ENCODE results near the gene ZNF474.

The ZNF474 gene

DNA sequence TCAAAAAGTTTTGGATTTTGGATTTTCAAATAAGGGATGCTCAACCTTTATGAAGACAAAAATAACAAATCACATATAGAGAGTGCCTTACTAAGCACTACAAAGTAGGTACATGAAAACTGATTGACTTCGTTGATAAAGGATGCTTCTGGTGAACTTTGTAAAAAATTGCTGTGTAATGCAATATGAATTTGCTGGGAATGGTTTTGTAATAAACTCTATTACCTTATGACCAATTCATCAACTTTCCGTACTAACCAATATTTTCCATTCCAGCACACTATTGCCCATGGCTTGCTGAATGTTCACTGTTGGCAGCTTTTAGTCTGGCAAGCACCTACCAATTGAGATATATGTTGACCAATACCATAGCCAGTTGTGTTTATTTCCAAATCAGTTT, 23.4 kb upstream of the ZNF474 start:
- no peak for DNase-seq (ENCODE audit: low spot score in 2 of 2)
- Mint-ChIP-seq H3K4me3 (no peak overlapping the region), H3K27me3 (peaks cover 4% of the 10 kb centered on the region), H3K4me1 (no peaks in the 10 kb centered on the region), H3K9me3 (no peaks in the 10 kb centered on the region), H3K27ac (no peak overlapping the region), H3K36me3 (no peaks in the 10 kb centered on the region)
- ATAC-seq (ENCODE audit: low read depth), result no peak

DNA sequence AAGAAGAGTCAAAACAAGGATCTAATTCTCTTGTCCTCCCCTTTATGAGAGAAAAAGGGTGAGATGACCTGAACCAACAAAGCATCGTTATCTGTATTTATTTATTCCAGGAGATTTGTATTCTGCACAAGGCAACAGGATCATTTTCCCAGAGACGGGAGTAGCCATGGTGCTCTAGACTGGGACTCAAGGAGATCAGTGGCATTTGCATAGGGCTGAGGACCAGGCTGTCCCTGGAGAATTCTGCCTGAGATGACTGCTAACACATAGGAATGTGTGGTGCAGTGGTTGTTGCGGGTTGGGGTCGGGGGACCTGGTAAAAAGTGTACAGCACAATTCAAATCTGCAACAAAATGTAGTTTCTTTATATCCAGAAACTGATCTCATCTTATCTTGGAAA, 22.3 kb upstream of the ZNF474 start:
- ATAC-seq (ENCODE audit: low read depth) (no peak), DNase-seq (ENCODE audit: low spot score in 2 of 2) (no peak)
- H3K27ac Mint-ChIP-seq, result no peak overlapping the region
- H3K4me1 Mint-ChIP-seq, result no peaks in the 10 kb centered on the region
- no peaks in the 10 kb centered on the region for H3K9me3 Mint-ChIP-seq
- no peak overlapping the region for H3K4me3 Mint-ChIP-seq
- H3K27me3 Mint-ChIP-seq, result peaks cover 3% of the 10 kb centered on the region
- no peaks in the 10 kb centered on the region for H3K36me3 Mint-ChIP-seq

DNA sequence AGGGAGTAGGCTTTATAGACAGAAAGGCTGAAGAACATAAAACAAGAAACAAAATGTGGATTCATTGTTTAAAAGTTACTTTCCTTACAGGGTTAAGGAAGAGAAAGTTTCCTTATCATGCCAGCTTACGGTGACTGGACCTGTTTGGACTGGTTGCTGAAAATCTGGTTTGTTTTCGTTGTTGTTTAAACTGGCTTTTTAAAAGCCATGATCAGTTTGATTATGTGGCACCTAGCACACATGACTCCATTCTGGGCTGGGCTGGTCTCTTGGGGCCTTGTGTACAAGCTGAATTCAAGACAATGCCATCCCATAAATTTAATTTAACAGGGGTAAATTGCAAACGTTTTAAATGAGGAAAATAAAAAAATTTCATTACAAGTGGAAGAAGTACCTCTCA, 18.4 kb upstream of the ZNF474 start:
- H3K27ac Mint-ChIP-seq, result no peak overlapping the region
- H3K9me3 Mint-ChIP-seq, result no peaks in the 10 kb centered on the region
- no peak overlapping the region for H3K4me3 Mint-ChIP-seq
- H3K36me3 Mint-ChIP-seq, result no peaks in the 10 kb centered on the region
- H3K4me1 Mint-ChIP-seq, result no peaks in the 10 kb centered on the region
- H3K27me3 Mint-ChIP-seq, result peaks cover 3% of the 10 kb centered on the region
- no peak for DNase-seq (ENCODE audit: low spot score in 2 of 2)
- no peak for ATAC-seq (ENCODE audit: low read depth)

DNA sequence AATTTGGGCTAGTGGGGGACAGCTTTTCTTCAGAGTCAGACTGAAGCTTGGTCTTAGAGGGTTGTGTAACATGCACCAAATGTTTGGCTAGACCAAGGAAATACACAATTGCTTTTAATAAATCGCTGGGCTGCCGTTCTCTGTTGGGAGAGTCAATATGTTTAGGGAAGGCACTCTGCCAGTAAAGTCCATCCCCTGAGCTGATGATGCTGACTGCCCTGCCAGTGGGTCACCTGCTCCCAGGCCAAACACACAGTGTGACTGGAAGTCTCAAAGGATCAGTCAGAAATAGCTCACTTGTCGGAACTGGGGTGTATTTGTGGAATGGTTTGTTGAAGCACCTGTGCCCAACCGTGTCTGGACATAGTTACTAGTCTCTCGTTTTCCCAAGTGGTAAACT, 17.9 kb upstream of the ZNF474 start:
- DNase-seq (ENCODE audit: low spot score in 2 of 2), result no peak
- H3K9me3 Mint-ChIP-seq, result no peaks in the 10 kb centered on the region
- peaks cover 3% of the 10 kb centered on the region for H3K27me3 Mint-ChIP-seq
- no peak overlapping the region for H3K27ac Mint-ChIP-seq
- no peaks in the 10 kb centered on the region for H3K36me3 Mint-ChIP-seq
- H3K4me3 Mint-ChIP-seq, result no peak overlapping the region
- H3K4me1 Mint-ChIP-seq, result no peaks in the 10 kb centered on the region
- ATAC-seq (ENCODE audit: low read depth), result no peak

DNA sequence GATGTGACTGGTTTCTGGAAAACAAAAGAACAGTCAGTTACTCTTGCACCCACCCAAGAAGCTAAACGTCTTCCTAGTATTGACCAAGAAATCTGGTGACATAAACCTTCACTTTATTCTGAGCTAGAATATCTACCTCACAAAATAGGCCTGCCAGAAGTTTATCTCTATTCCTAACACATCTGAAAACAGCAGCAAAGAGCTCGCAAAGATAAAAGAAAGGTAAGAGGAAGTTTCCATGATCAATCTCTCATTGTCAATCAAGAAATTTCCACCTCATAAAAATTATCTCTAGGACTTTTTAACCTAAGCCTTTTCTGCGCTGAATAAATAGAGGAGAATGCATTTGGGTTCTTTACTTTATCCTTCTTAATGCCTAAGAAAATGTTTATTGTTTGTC, 17.3 kb upstream of the ZNF474 start:
- Mint-ChIP-seq H3K36me3 (no peaks in the 10 kb centered on the region), H3K27ac (no peak overlapping the region), H3K27me3 (peaks cover 3% of the 10 kb centered on the region), H3K9me3 (no peaks in the 10 kb centered on the region), H3K4me3 (no peak overlapping the region), H3K4me1 (no peaks in the 10 kb centered on the region)
- ATAC-seq (ENCODE audit: low read depth), result no peak
- no peak for DNase-seq (ENCODE audit: low spot score in 2 of 2)

DNA sequence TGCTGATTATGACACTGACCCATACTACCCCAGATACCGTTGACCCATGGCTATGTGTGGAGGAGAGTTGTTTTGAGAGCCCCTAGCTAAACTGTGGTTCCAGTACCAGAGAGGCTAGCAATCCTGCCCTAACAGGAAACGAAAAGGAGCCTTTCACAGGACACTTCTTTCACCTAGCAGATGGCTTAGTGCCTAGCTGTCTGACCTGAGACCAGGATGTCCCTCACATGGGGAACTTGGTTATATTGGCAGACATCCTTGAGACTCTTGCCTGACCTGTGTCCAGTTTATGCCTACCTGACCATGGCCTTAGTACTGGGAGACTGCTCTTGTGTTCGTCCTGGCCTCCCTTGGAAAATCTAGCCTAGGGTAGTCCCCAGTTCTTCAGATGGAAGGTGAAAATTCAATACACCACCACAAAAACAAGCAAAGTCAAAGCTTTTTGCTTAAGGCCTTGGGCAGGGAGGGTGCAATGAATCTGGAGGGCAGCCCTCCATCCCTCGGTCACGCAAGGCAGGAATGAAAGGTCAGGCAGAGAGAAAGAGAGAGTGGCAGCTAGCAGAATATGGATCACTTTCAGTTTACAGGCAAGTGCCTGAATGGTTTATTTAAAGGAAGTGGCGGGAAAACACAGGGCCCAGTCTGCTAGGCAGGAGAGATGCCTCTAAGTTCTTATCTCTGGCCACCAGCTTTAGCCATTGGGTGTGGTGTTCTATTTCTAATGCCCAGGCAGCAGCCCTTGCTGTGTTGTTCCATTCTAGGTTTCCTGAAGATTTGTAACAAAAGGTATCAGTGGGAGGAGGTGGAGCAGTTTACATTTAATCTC, 16.4 kb upstream of the ZNF474 start:
- Mint-ChIP-seq H3K27me3 (peaks cover 2% of the 10 kb centered on the region), H3K4me1 (no peaks in the 10 kb centered on the region), H3K27ac (no peak overlapping the region), H3K9me3 (no peaks in the 10 kb centered on the region), H3K4me3 (no peak overlapping the region), H3K36me3 (no peaks in the 10 kb centered on the region)
- ATAC-seq (ENCODE audit: low read depth) (no peak), DNase-seq (ENCODE audit: low spot score in 2 of 2) (no peak)

DNA sequence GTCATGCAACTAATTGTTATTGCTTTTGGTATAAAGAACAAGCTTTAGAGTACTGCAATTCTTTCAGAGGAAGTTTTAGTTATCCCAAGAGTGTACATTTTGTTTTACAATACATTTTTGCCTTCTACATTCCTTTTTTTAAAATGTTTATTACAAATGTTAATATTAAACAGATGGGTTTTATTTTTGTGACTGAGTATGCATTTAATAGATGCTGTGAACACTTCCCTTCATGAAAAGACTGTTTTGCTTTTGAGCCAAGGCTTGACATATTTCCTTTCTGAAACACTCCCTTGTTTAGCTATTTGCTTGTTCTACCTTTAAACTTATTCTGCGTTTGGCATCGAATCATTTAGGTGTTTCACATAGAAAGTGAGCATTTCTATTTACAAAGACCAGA, 14.8 kb upstream of the ZNF474 start:
- no peak overlapping the region for H3K27ac Mint-ChIP-seq
- H3K36me3 Mint-ChIP-seq, result no peaks in the 10 kb centered on the region
- DNase-seq (ENCODE audit: low spot score in 2 of 2) (no peak), ATAC-seq (ENCODE audit: low read depth) (no peak)
- no peaks in the 10 kb centered on the region for H3K4me1 Mint-ChIP-seq
- H3K27me3 Mint-ChIP-seq, result peaks cover 2% of the 10 kb centered on the region
- H3K9me3 Mint-ChIP-seq, result no peaks in the 10 kb centered on the region
- no peak overlapping the region for H3K4me3 Mint-ChIP-seq

DNA sequence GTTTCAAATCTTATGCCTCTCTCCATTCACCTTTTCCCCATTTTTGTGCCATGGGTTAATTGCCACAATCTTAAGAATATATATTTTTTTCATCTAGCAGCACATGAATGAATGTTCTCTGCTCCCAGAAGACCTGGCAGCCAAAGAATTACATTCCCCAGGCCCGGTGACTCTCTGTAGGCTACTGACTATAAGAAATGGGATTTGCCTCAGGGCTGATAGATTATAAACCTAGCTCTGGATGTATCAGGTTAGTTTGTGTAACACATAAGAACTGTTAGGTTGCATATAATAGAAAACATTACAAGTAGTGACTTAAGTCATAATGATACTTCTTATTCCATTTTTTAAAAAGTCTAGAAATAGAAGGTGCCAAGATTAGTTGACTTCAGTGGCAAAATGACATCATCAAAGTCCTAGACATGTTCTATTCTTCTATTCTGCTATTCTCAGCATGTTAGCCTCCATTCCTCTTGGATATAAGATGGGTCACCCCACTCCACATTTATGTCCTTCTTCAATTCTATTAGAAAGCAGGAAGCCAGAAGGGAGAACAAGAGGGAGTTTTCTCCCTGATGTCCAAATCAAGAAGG, 10.9 kb upstream of the ZNF474 start:
- H3K36me3 Mint-ChIP-seq, result no peaks in the 10 kb centered on the region
- no peak for ATAC-seq (ENCODE audit: low read depth)

DNA sequence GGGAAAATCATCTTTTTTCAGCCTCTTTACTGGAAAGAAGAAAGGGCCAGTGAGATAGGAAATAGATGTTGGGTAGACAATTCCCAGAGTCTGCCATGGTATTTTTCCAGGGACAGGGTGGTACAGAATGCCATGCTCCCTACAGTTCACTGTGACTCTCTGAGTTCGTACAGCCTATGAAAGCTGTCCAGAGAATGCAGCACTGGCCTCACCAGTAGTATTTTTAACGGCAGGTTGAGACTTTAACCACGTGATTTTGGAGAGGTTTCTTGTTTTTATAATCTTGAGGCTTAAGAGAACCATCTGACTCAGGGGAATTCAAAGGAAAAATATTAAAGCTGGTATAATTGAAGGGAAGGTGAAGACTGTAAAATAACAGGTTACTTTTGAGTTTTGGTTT, 10.1 kb upstream of the ZNF474 start:
- DNase-seq (ENCODE audit: low spot score in 2 of 2) (no peak), ATAC-seq (ENCODE audit: low read depth) (no peak)
- Mint-ChIP-seq H3K9me3 (no peaks in the 10 kb centered on the region), H3K4me3 (no peak overlapping the region), H3K36me3 (no peaks in the 10 kb centered on the region), H3K27ac (no peak overlapping the region), H3K27me3 (peaks cover 4% of the 10 kb centered on the region), H3K4me1 (no peaks in the 10 kb centered on the region)

More for the DNA sequence above, 10.9 kb upstream of the ZNF474 start:
- Mint-ChIP-seq H3K4me1 (no peaks in the 10 kb centered on the region), H3K27me3 (peaks cover 4% of the 10 kb centered on the region), H3K9me3 (no peaks in the 10 kb centered on the region), H3K27ac (no peak overlapping the region), H3K4me3 (no peak overlapping the region)
- DNase-seq (ENCODE audit: low spot score in 2 of 2), result no peak

DNA sequence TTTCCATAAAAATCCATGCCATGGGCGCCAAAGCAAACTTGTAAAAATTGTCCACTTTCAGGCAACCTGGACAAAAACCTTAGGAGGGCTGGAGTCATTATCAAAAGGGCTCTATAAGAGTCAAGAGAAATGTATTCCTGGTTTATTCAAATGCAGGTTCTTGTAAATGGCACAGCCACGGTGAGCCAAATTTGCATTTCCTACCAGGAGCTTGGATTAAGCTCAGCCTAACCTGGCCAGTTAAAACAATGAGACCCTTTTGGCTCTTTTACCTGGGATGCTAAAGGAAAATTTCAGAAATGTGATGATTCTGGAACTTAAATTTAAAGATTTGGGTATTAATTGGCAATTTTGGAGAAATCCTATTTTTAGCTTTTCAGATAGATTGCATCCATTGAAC, 8.9 kb upstream of the ZNF474 start:
- no peaks in the 10 kb centered on the region for H3K36me3 Mint-ChIP-seq
- ATAC-seq (ENCODE audit: low read depth) (no peak), DNase-seq (ENCODE audit: low spot score in 2 of 2) (no peak)
- H3K4me1 Mint-ChIP-seq, result no peaks in the 10 kb centered on the region
- peaks cover 4% of the 10 kb centered on the region for H3K27me3 Mint-ChIP-seq
- no peaks in the 10 kb centered on the region for H3K9me3 Mint-ChIP-seq
- H3K4me3 Mint-ChIP-seq, result no peak overlapping the region
- no peak overlapping the region for H3K27ac Mint-ChIP-seq

DNA sequence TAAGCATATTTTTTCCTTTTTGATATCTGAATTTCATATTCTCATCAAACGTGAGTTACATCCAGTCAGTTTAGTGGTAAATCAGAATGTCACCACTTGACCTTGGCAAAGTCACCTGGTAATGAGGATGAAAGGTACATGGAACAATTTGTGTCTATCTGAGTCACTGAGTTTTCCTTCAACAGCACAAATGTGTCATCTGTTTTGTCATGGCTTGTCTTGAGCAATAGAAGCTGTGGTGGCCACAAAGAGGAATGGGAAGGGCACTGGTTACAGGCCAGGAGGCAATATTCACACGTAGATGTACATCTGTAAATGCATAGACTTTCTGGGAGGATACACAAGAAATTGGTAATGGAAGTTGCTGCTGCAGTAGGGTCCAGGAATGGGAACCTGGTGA, 8.4 kb upstream of the ZNF474 start:
- no peaks in the 10 kb centered on the region for H3K36me3 Mint-ChIP-seq
- no peak overlapping the region for H3K4me3 Mint-ChIP-seq
- H3K4me1 Mint-ChIP-seq, result no peaks in the 10 kb centered on the region

DNA sequence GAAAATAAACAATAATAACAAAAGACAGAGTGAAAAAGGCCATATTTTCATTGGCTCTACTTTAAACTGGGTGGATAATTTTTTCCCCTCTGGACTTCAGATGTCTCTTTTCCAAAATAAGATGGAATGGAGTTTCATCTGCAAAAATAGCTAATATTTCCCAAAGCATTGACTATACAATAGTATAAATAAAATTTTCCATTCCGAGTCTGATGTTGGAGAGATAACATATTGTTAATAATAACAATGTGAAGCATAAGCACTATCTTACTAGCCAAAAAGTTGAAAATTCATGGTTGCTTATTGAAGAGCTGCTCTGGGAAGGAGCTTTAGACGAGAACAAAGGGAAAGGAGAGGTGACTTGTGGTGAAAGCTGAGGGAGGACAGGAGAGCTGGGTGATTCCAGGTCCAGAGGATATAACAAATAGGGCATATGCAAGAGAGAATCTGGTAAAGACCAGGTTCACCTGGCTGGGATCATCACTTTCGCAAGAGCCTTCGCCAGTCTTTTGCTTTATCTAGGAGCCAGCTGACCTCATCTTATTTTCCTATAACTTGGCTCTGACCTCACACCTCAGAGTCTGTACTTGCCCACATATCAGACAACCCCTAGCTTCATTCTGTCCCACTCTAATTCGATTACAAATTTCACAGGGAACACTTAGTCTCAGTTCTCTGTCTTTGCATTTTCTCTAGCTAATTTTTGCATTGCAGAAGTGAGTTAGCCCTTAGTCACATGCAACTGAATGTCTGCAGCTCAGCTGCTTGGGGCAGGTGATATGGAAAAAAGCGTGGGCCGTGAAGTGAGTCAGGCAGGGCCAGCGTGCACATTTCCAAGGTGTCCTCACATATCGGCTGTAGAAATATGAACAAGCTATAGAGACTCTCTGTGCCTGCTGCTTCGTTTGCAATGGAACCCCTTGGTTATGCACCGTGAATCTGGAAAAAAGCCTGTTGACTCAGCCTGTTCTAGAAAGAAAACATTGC, 7.6 kb upstream of the ZNF474 start:
- H3K4me1 Mint-ChIP-seq, result no peaks in the 10 kb centered on the region

More for the DNA sequence above, 8.4 kb upstream of the ZNF474 start:
- H3K27ac Mint-ChIP-seq, result no peak overlapping the region
- no peaks in the 10 kb centered on the region for H3K9me3 Mint-ChIP-seq
- DNase-seq (ENCODE audit: low spot score in 2 of 2) (no peak), ATAC-seq (ENCODE audit: low read depth) (no peak)
- H3K27me3 Mint-ChIP-seq, result peaks cover 4% of the 10 kb centered on the region

DNA sequence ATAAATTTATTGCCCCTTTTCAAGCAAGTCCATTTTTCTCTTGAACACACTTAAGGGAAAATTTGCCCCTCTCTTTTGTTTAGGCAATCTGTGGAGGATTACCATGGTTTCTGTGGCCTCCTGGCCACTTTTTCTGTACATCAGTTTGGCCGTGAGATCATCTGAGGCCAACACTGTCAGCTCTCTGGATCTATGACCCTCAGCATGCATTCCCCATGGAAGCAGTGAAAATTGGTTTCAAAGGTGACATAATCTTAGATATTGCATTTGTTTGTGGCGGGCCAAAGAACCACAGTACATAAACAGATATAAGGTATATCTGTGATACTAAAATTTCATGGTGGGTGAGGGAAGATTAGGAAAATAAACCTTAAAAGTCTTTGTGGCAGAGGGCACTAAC, 4.6 kb upstream of the ZNF474 start:
- no peak for DNase-seq (ENCODE audit: low spot score in 2 of 2)
- ATAC-seq (ENCODE audit: low read depth), result no peak

More for the DNA sequence above, 7.6 kb upstream of the ZNF474 start:
- Mint-ChIP-seq H3K9me3 (no peaks in the 10 kb centered on the region), H3K4me3 (no peak overlapping the region), H3K27me3 (peaks cover 4% of the 10 kb centered on the region), H3K36me3 (no peaks in the 10 kb centered on the region), H3K27ac (no peak overlapping the region)
- ATAC-seq (ENCODE audit: low read depth) (no peak), DNase-seq (ENCODE audit: low spot score in 2 of 2) (no peak)

DNA sequence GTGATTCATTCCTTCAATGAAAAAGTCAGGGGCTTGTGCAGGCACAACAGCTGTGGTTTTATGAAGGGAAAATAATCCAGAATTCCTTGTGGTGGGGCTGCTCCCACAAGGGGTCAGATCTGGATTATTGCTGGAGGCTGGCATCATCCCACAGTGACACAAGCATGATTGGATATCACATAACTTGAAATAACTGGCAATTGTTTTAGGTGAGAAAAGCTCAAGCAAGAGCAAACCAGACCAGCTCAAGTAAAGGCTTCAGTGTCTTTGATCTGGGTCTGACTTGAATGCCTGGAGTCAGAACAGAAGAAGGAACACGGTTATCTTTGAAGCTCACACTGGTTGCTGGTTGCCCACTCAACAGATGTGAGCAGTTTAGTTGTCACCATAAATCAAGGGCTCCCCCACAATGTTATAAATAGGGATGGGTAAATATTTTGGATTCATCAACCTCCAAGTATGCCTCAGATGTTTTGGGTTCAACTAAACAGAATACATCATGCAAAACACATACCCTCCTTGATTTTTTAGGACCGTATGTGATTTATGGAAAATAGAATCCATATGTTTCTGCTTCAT, 3.1 kb upstream of the ZNF474 start:
- H3K4me3 Mint-ChIP-seq, result no peak overlapping the region

More for the DNA sequence above, 4.6 kb upstream of the ZNF474 start:
- Mint-ChIP-seq H3K4me1 (no peaks in the 10 kb centered on the region), H3K27me3 (peaks cover 4% of the 10 kb centered on the region), H3K9me3 (no peaks in the 10 kb centered on the region), H3K36me3 (no peaks in the 10 kb centered on the region), H3K27ac (no peak overlapping the region), H3K4me3 (no peak overlapping the region)

More for the DNA sequence above, 3.1 kb upstream of the ZNF474 start:
- DNase-seq (ENCODE audit: low spot score in 2 of 2) (no peak), ATAC-seq (ENCODE audit: low read depth) (no peak)
- Mint-ChIP-seq H3K36me3 (no peaks in the 10 kb centered on the region), H3K9me3 (peaks cover 1% of the 10 kb centered on the region), H3K27ac (no peak overlapping the region), H3K27me3 (peaks cover 6% of the 10 kb centered on the region), H3K4me1 (no peaks in the 10 kb centered on the region)

Data from memory B cell (primary cell).